ENCODE measurements around the gene CCDC201.
"Not testable (repeated sequence)": the region's sequence is repeated elsewhere in the genome, so short reads cannot be mapped to it uniquely, and the experiment has no call there.

DNA sequence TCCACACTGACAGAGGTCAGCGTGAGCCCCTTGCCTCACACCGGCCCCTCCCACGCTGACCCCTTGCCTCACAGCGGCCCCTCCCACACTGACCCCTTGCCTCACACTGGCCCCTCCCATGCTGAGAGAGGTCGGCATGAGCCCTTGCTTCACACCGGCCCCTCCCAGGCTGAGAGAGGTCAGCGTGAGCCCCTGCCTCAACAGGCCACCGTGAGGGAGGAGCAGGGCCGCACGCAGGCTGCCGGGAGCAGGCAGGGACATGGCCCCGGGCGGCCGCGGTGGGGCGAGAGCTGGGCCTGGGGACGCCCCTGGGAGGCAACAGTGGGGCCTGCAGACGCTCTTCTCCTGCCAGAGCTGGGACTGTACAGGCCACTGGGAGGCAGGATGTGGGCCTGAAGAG is 59.1 kb downstream of the CCDC201 start:
- TF ChIP-seq POLR2A, POLR2AphosphoS5, EP300 (IDR thresholded peaks at IDR 0.05): not testable (repeated sequence)
- TF ChIP-seq, protein P1, sequence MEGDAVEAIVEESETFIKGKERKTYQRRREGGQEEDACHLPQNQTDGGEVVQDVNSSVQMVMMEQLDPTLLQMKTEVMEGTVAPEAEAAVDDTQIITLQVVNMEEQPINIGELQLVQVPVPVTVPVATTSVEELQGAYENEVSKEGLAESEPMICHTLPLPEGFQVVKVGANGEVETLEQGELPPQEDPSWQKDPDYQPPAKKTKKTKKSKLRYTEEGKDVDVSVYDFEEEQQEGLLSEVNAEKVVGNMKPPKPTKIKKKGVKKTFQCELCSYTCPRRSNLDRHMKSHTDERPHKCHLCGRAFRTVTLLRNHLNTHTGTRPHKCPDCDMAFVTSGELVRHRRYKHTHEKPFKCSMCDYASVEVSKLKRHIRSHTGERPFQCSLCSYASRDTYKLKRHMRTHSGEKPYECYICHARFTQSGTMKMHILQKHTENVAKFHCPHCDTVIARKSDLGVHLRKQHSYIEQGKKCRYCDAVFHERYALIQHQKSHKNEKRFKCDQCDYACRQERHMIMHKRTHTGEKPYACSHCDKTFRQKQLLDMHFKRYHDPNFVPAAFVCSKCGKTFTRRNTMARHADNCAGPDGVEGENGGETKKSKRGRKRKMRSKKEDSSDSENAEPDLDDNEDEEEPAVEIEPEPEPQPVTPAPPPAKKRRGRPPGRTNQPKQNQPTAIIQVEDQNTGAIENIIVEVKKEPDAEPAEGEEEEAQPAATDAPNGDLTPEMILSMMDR (IDR thresholded peaks at IDR 0.05), result not testable (repeated sequence)
